ENCODE measurements around the gene MINDY1.
A peak's percentile ranks its signal among the peaks of the same experiment; 100 is the strongest.

The MINDY1 gene, protein sequence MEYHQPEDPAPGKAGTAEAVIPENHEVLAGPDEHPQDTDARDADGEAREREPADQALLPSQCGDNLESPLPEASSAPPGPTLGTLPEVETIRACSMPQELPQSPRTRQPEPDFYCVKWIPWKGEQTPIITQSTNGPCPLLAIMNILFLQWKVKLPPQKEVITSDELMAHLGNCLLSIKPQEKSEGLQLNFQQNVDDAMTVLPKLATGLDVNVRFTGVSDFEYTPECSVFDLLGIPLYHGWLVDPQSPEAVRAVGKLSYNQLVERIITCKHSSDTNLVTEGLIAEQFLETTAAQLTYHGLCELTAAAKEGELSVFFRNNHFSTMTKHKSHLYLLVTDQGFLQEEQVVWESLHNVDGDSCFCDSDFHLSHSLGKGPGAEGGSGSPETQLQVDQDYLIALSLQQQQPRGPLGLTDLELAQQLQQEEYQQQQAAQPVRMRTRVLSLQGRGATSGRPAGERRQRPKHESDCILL

DNA sequence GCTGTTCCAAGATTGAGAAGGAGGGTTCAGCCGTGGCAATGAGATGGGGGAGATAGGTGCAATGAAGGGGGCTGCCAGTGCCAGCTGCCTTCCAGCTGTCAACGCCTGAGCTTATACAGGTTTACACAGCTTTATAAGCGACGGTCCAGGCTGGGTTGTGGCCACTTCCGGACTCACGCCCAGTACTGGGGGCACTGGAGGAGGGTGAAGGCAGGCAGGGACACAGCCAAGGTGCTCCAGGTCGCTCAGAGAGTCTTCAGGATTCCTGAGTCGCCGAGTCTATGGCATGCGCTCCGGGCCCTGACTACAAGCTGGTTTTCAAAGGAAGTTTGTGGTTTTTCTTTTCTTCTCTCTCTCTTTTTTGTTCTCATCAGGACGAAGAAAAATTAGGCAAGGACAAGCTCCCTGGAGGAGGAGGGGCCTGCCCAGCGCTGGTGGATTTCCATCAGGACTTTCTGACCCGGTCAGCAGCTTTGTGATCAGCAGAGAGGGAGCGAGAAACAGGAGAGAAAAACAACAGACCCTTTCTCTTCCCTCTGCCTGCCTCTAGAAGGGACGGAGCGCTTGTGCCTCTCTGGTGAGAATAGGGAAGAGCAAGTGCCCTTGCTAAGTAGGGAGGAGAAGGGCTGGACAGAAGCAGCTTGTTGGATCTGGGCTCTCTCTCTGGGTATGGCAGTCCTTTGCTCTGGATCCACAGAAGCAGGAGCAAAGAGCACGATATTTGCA is at the start of gene MINDY1:
TSS of gene MINDY1 (minus strand) at position 576 of the 726 bp plus-strand sequence. CDS start 4,285 bp downstream, outside the sequence.
- no peak for DNase-seq (ENCODE audit: extremely low read depth in 1 of 2, low read depth in 1 of 2)

DNA sequence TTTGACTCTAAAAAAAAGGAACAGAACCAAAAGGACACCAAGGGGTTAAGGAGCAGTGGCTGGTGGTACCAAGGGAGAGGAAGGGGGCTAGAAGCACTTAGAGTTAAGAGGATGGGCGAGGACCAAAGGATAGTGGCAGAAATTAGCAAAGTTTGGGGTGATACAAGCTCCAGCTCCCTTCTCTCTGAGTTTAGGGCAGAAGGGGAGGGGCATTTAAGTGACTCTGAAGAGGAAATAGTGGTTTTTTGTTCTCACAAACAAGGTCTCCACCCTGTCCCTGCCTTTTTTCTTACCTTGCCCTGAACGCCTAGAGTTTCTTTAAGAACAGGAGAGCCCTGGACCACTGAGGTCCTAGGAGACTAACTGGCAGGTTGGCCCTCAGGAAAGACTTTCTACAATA is 49.4 kb upstream of the MINDY1 start:
- no peak for DNase-seq (ENCODE audit: extremely low read depth in 1 of 2, low read depth in 1 of 2)

DNA sequence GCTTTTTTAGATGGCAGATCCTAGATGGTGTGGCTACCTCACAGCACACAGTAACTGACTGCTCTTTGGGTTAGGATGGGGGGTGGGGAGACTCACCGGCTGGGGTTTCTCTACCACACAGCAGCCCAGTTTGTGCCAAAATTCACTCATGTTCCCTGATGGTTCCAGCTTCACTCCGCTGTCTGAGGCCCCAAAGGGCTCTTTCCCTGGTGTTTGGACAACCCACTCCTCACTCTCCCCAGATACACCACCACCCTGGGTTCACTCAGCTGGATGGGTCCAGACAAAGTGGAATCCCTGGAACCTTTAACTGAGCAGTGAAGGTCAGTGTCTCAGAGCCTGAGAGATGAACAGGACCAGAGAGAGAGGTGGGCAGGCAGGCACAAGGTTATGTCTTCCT is 48.9 kb upstream of the MINDY1 start:
- no peak for DNase-seq (ENCODE audit: extremely low read depth in 1 of 2, low read depth in 1 of 2)

DNA sequence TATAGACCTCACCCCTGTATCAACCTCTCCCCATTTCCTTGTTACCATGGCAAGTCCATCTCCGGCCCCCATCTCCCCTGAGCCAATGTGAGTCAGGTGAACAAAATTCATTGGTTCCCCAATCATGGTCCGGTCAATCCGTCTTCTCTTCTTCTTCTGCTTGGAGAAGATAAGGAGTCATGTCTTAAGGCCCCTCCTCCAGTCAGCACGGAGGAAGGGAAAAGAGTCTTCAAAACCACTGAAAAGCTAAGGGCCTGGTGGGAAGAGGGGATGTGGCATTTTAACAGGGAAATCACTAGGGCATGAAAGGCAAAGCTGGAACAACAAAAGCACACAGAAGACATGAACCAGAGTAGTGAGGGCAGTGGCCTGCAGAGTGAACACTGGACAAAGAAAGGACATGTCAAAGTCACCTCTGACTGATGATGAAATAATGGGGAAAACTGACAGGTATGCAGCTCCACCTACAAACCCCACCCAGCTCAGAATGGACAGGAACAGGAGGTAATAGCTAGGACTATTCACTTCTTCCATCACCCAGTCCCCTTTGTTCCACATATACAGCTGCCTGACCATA is 48.4 kb upstream of the MINDY1 start:
- DNase-seq (ENCODE audit: extremely low read depth in 1 of 2, low read depth in 1 of 2): no peak

DNA sequence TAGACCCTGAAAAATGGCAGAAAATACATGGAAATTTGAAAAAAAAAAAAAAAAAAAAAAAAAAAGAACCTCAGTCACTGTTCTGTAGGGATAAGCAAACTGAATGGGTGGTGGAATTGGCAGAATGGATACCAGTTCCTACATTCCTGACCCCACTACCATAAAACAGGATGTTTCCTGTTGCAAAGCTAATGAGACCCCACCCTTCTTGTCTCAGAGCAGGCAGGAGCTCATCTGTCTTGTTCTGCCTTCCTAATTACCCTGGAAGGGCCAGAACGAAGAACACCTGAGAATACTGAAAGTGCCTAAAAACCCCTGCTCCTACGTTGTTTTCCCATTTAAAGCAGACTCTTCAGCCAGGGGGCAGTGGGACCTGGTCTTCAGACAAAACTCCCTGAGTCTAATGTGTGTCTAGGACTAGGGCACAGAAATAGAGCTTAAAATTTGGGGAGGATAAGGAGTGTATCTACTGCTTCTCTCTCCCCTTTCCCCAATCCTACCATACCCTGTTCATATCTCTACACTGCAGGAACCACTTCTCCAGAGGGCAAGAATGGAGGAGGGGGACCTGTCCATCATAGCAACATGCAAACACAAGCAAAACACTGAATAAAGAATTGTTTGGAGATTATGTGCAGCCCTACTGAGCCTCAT is 44.8 kb upstream of the MINDY1 start:
- no peak for DNase-seq (ENCODE audit: extremely low read depth in 1 of 2, low read depth in 1 of 2)

DNA sequence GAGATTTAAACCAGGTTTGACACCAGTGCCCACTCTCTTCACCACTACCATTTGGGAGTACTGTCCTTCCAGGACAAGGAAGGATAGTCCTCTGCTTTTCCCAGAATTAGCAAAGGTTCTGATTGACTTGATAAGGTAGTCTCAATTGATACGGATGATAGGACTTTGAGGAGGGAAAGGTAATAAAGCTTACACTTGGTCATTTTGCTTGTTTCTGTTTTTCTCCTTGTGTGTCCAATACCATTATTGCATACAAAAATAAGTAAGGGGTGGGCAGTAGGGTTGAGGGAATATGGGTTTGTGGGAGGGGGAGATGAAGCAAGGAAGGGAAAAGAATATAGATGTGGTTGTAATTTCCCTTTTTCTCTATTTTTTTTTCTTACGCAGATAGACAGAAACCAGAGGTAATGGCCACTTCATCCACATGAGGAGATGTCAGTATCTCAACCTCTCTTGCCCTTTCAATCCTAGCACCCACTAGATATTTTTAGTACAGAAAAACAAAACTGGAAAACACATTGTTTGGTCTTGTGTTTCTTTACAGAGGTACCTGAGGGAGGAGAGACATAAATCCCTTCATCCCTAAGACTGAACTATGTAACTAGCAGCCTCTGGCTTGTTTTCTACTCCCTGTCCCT is 43.5 kb upstream of the MINDY1 start:
- no peak for DNase-seq (ENCODE audit: extremely low read depth in 1 of 2, low read depth in 1 of 2)

DNA sequence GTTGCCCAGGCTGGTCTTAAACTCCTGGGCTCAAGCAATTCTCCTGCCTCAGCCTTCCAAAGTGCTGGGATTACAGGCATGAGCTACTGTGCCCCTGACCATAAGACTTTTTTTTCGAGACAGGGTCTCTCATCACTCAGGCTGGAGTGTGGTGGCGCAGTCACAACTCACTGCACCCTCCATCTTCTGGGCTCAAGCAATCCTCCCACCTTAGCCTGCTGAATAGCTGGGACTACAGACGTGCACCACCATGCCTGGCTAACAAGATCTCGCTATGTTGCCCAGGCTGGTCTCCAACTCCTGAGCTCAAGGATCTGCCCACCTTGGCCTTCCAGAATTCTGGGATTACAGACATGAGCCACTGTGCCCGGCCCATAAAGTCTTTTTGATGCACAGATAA is 42.8 kb upstream of the MINDY1 start:
- no peak for DNase-seq (ENCODE audit: extremely low read depth in 1 of 2, low read depth in 1 of 2)

DNA sequence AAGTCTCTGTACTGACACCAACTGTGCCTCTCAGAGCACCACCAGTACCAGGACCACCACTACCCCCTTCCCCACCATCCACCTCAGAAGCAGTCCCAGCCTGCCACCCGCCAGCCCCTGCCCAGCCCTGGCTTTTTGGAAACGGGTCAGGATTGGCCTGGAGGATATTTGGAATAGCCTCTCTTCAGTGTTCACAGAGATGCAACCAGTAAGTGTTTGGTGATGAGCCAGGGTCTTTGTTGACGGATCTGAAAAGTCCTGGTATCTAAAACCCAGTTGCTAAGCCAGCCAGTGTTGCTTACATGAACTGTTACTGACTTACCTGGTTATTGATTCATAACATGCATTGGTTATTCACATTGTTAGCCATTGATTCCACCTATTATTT is 41.9 kb upstream of the MINDY1 start:
- DNase-seq (ENCODE audit: extremely low read depth in 1 of 2, low read depth in 1 of 2): no peak

DNA sequence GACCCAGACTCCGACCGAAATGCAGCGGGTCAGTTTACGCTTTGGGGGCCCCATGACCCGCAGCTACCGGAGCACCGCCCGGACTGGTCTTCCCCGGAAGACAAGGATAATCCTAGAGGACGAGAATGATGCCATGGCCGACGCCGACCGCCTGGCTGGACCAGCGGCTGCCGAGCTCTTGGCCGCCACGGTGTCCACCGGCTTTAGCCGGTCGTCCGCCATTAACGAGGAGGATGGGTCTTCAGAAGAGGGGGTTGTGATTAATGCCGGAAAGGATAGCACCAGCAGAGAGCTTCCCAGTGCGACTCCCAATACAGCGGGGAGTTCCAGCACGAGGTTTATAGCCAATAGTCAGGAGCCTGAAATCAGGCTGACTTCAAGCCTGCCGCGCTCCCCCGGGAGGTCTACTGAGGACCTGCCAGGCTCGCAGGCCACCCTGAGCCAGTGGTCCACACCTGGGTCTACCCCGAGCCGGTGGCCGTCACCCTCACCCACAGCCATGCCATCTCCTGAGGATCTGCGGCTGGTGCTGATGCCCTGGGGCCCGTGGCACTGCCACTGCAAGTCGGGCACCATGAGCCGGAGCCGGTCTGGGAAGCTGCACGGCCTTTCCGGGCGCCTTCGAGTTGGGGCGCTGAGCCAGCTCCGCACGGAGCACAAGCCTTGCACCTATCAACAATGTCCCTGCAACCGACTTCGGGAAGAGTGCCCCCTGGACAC is 41.4 kb upstream of the MINDY1 start:
- peak in 1 of 2 donors; percentile 30 for DNase-seq (ENCODE audit: extremely low read depth in 1 of 2, low read depth in 1 of 2)

DNA sequence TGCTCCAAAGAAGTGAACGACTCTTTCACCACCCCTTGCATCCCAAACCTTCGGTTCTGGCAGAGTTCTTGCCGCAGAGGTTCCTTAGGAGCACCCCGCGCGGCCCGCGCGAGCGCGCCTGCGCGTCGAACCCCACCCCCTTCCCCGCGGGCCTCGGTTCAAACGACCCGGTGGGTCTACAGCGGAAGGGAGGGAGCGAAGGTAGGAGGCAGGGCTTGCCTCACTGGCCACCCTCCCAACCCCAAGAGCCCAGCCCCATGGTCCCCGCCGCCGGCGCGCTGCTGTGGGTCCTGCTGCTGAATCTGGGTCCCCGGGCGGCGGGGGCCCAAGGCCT is 40.9 kb upstream of the MINDY1 start, which contains the start of gene C1orf56:
TSS of gene C1orf56 (plus strand) at position 161 of the 334 bp plus-strand sequence. CDS start at position 258, 97 bp downstream.
- no peak for DNase-seq (ENCODE audit: extremely low read depth in 1 of 2, low read depth in 1 of 2)

DNA sequence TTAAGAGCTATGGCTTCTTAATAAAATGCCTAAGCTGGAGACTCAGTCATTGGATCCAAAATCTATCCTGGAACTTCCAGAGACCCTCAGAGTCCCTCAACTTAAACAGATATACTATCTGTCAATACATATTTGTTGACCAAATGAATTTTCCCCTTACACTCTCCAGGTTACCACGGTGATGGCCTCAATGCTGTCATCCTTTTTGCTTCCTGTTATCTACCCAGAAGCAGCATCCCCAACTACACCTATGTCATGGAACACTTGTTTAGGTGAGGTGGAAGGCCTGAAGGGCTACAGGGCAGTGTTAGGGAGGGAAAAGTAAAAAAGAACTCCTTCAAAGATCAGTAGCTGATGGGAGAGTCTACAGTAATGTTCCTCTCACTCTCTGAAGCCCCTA is 36.5 kb upstream of the MINDY1 start:
- no peak for DNase-seq (ENCODE audit: extremely low read depth in 1 of 2, low read depth in 1 of 2)

DNA sequence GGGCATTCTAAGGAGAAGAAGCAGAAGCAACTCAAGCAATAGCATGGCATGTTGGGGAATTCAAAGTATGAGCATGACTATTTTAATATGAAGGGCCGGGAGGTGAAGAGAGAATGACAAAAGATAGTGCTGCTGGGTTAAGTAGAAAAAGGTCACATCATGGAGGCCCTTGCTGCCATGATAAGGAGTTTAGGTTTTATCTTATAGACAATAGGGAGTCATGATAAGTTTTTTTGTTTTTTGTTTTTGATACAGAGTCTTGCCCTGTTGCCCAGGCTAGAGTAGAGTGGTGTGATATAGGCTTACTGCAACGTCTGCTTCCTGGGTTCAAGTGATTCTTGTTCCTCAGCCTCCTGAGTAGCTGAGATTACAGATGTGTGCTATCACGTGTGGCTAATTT is 32.8 kb upstream of the MINDY1 start:
- DNase-seq (ENCODE audit: extremely low read depth in 1 of 2, low read depth in 1 of 2): no peak

DNA sequence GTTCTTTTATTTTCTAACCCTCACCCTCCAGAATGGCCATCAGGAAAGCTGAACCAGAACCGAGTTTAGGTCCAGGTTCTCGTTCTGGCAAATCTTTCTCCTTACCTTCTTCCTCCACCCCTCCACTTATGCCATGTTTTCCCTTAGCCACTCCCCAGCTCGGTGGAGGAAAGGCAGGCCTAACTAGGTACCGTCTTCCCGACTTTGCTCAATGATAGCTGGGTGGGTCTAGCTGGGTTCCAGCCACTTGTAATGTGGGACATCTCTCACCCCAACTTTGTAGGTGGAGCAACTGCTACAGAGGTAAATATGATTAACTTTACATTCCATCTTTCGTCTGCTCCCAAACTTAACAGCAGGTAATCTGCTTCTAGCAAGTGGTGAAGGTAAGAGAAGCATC is 30.3 kb upstream of the MINDY1 start:
- no peak for DNase-seq (ENCODE audit: extremely low read depth in 1 of 2, low read depth in 1 of 2)

DNA sequence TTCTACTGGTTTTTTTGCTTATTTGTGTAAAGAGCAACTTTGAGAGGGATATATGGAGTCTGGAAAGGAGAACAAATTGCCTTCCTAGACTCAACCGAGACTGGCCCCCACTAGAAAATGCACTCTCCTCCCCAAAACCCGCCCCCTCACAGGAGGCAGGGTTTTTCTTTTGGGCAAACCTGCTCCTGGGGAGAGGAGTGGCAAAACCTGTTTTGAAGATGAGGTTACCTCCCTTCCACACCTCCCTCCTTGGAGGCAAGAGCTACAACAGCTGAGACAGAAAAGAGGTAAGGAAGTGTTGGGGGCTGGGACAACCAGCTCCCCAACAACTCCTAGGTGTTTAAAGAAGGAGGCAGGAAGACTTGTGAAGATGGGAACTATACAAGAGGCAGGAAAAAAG is 29.7 kb upstream of the MINDY1 start, which contains the start of gene BNIPL:
TSS of gene BNIPL (plus strand) at position 231 of the 400 bp plus-strand sequence. CDS start at position 371, 140 bp downstream.
- no peak for DNase-seq (ENCODE audit: extremely low read depth in 1 of 2, low read depth in 1 of 2)

DNA sequence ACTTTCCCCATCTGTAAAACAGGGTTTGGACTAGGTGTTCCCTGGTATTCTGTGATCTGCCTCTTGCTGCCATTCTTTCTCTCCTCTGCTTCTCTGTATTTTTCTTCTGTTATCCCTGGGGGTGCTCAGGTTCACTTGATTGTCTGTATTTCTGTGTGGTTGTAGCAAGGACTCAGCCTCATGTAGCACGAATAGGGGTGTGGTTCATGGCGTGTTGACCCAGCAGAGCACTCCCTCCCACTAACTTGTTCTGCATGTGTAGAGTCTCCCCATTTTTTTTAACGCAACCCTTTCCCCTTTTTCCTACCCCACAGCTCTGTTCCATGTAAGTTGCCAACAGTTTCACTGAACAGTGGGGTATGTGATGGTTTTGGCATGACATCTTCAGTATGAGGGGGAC is 28.5 kb upstream of the MINDY1 start:
- DNase-seq (ENCODE audit: extremely low read depth in 1 of 2, low read depth in 1 of 2): no peak

DNA sequence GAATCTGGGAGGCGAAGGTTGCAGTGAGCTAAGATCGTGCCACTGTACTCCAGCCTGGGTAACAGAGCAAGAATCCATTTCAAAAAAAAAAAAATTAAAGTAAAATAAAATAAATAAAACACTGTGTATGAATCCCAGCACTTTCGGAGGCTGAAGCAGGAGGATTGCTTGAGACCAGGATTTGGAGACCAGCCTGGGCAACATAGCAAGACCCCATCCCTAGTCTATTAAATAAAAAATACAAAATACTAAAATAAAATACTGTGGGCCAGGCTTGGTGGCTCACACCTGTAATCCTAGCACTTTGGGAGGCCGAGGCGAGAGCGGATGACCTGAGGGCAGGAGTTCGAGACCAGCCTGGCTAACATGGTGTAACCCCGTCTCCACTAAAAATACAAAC is 25.5 kb upstream of the MINDY1 start:
- DNase-seq (ENCODE audit: extremely low read depth in 1 of 2, low read depth in 1 of 2): no peak

DNA sequence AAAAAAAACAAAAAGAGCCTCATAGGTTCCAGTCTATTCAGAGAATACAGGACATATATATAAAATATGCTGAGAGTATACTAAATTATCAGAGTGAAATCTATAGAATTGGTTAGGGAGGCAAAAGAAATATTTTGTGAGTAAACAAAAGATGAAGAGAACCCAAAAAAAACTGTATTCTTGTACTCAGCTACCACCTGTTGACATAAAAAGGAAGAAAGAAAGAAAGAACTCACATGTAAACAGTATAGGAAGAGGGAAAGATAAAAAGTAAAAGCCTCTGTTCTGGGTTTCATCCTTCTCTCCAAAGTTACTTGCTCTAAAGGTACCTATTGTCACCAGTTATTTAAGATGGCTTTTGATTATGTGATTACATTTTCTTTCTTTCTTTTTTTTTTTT is 19.8 kb upstream of the MINDY1 start:
- no peak for DNase-seq (ENCODE audit: extremely low read depth in 1 of 2, low read depth in 1 of 2)

DNA sequence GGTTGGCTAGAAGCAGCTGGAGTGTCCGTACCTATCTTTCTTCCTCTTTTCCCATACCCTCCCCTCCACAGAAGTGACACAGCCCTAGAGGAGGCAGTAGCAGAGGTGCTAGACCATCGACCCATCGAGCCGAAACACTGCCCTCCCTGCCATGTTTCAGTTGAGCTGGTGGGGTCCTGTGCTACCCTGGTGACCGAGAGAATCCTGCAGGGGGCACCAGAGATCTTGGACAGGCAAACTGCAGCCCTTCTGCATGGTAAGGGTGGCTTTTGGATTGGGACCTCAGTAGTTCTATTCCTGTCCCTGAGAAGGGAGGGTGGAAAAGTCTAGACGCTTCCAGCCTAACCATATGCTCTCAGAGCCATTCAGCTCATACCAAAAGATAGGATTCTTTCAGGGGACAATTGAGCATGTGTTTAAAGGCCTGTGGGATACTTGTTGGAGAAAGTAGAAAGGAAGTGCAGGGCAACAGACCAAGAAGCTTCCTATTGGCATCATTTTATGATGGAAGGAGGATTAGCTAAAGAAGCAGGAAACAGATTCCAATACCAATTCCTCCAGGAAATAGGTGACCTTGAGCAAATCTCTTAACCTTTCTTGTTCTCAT is 17.9 kb upstream of the MINDY1 start:
- peak; percentile 80 for DNase-seq (ENCODE audit: extremely low read depth in 1 of 2, low read depth in 1 of 2)

DNA sequence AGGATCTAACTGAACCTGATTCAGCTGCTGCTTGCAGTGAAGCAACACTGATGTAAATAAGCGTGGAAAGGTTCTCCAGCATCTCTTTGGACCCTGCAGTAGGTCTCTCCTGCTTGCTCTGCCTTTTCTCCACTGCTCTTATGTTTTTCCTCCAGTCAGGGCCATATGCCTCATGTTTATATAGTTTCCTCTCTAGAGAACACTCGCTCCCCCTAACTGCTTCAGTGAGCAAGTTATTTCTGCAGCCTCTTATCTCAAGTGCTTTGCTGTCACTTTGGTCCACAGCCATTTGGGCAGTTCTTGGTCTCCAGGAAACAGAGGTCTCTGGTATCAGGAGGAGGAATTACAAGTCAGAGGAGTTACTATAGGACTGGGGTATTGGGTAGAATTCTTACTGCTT is 6.8 kb upstream of the MINDY1 start:
- no peak for DNase-seq (ENCODE audit: extremely low read depth in 1 of 2, low read depth in 1 of 2)
